IMR-90 (cell line): ENCODE measurements around the gene FOXL3.

Experiments
- MXI1 ChIP-seq: IDR thresholded peaks from 2 replicates; pipeline ENCODE4 v1.6.1; 2012; ENCODE audit warnings: low read depth, mild to moderate bottlenecking, low read length, moderate library complexity, borderline replicate concordance
- POLR2A ChIP-seq: IDR thresholded peaks from 2 replicates; pipeline ENCODE4 v1.6.1; 2012; ENCODE audit warnings: mild to moderate bottlenecking, low read depth, low read length
- RCOR1 ChIP-seq: IDR thresholded peaks from 2 replicates; pipeline ENCODE4 v1.6.1; 2012; ENCODE audit warnings: mild to moderate bottlenecking, low read length, improper control_type of control experiment; ENCODE audit not compliant: insufficient replicate concordance
- SMC3 ChIP-seq: fragments of 150-350 bp; IDR thresholded peaks from 2 replicates; pipeline ENCODE4 v1.6.1; 2016; ENCODE audit warnings: low read depth, mild to moderate bottlenecking, antibody characterized with exemption, low read length, moderate library complexity
- TF ChIP-seq, protein P1 (sequence below): conservative IDR thresholded peaks from 2 replicates; pipeline ENCODE4 v1.5.1; 2012; ENCODE audit warnings: mild to moderate bottlenecking, low read depth, low read length, improper control_type of control experiment
- TF ChIP-seq, protein P2 (sequence below): fragments of 150-350 bp; IDR thresholded peaks from 2 replicates; pipeline ENCODE4 v1.6.1; 2017; ENCODE audit warnings: mild to moderate bottlenecking, antibody characterized with exemption, low read length, low read depth
- TF ChIP-seq, protein P3 (sequence below): fragments of 150-350 bp; IDR thresholded peaks from 2 replicates; pipeline ENCODE4 v1.6.1; 2016; ENCODE audit warnings: low read depth, mild to moderate bottlenecking, low read length, moderate library complexity, borderline replicate concordance

DNA sequence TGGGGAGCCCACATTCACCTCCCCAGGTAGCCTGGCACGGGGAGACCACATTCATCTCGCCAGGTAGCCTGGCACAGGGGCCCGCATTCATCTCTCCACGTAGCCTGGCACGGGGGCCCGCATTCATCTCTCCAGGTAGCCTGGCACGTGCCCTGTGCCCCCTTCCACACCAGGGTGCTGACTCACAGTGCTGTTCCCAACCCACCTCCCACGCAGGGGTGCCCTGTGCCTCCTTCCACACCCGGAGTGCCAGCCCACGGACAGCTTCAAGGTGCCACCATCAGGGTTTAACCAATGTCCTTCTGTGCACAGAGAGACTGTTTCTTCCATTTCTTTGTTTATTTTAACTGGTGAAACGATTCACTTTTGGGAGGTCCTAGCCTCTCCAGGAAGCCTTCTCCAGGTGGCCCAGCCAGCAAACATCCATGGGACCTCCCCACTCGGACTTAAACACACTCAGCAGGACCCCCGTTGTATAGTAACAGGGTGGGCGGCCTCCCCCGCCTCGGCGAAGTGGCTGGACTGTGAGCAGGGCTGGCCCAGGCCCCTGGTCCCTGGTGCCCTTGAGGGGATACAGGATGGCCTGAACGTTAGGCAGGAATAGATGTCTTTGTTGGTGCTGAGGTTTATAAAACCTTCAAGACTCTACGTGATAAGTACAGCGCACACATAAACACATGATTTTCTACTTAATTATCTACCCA lies 41.1 kb upstream of the FOXL3 start:
- TF ChIP-seq, protein P1, sequence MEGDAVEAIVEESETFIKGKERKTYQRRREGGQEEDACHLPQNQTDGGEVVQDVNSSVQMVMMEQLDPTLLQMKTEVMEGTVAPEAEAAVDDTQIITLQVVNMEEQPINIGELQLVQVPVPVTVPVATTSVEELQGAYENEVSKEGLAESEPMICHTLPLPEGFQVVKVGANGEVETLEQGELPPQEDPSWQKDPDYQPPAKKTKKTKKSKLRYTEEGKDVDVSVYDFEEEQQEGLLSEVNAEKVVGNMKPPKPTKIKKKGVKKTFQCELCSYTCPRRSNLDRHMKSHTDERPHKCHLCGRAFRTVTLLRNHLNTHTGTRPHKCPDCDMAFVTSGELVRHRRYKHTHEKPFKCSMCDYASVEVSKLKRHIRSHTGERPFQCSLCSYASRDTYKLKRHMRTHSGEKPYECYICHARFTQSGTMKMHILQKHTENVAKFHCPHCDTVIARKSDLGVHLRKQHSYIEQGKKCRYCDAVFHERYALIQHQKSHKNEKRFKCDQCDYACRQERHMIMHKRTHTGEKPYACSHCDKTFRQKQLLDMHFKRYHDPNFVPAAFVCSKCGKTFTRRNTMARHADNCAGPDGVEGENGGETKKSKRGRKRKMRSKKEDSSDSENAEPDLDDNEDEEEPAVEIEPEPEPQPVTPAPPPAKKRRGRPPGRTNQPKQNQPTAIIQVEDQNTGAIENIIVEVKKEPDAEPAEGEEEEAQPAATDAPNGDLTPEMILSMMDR: no peak
- TF ChIP-seq POLR2A (no peak), MXI1 (no peak), RCOR1 (no peak), SMC3 (no peak)
- TF ChIP-seq, protein P2, sequence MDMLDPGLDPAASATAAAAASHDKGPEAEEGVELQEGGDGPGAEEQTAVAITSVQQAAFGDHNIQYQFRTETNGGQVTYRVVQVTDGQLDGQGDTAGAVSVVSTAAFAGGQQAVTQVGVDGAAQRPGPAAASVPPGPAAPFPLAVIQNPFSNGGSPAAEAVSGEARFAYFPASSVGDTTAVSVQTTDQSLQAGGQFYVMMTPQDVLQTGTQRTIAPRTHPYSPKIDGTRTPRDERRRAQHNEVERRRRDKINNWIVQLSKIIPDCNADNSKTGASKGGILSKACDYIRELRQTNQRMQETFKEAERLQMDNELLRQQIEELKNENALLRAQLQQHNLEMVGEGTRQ: no peak
- TF ChIP-seq, protein P3, sequence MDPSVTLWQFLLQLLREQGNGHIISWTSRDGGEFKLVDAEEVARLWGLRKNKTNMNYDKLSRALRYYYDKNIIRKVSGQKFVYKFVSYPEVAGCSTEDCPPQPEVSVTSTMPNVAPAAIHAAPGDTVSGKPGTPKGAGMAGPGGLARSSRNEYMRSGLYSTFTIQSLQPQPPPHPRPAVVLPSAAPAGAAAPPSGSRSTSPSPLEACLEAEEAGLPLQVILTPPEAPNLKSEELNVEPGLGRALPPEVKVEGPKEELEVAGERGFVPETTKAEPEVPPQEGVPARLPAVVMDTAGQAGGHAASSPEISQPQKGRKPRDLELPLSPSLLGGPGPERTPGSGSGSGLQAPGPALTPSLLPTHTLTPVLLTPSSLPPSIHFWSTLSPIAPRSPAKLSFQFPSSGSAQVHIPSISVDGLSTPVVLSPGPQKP: no peak
